Epithelial cell of esophagus (primary cell): ENCODE results near the gene CCDC201.
A peak's percentile ranks its signal among the peaks of the same experiment; 100 is the strongest.

ENCODE experiments used
- DNase-seq: peaks from one replicate; pipeline ENCODE4 v3.0.0; 2010; ENCODE audit warnings: low read depth
- H3K4me3 ChIP-seq: 2 replicates; pipeline ENCODE4 v1.5.1; 2011; ENCODE audit warnings: mild to moderate bottlenecking, low read length, control low read depth
- CTCF ChIP-seq: IDR thresholded peaks from 2 replicates; pipeline ENCODE4 v1.5.1; 2011; ENCODE audit warnings: low read depth, mild to moderate bottlenecking, low read length, control low read depth, inconsistent platforms; ENCODE audit not compliant: insufficient read depth; ENCODE audit errors: missing control alignments

Gene CCDC201

DNA sequence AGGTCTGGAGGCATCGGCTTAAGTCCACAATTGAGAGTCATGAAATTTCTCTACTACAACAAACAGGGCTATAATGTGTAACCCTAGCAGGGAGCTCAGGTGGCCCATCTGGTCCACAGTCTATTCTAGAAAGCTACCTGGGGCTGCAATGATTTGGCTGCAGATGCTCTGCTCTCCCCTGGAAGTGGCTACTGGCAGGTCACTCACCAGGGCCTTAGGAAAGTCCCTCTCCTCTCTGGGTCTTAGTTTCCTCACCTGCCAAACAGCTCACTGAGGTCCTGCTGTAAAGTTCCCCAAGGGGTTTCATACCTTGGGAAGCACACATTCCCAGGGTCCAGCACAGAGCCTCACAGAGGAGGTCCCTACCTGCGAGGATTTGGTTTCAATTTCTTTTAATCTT is 45.7 kb upstream of the CCDC201 start:
- no peak for TF ChIP-seq CTCF
- no peak for DNase-seq
- no peak overlapping the region for H3K4me3 ChIP-seq

- DNase-seq, result peak; percentile 64
- no peak overlapping the region for H3K4me3 ChIP-seq
Observed at GRCh38 chr7:45917658-45918057, 44.8 kb upstream of the CCDC201 start.

DNA sequence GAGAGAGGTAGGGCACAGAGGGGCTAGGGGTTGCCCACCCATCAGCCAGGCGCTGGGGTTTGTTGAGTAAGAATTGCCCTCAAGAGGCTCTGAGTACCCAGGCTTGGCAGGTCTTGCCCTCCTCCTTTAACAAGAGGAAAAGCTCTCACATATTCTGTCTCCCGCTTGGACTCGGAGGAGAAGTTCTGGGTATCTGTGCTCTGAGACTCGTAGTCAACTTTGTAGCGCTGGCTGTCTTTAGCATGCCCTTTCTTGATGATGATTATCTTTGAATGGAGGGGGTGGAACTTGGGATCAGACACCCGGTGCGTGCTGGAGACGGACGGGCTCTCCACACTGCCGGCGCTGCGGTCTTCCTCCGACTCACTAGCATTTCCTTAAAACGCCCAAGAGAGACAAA is 44.2 kb upstream of the CCDC201 start:
- H3K4me3 ChIP-seq, result no peak overlapping the region

More at GRCh38 chr7:45917658-45918057, 44.8 kb upstream of the CCDC201 start:
- peak; percentile 95 for TF ChIP-seq CTCF

GRCh38 chr7:45915606-45916005 is 42.7 kb upstream of the CCDC201 start:
- no peak for DNase-seq
- no peak for TF ChIP-seq CTCF
- H3K4me3 ChIP-seq, result no peak overlapping the region

More for the DNA sequence above, 44.2 kb upstream of the CCDC201 start:
- DNase-seq, result no peak
- no peak for TF ChIP-seq CTCF

- H3K4me3 ChIP-seq, result no peak overlapping the region
- DNase-seq, result no peak
- TF ChIP-seq CTCF, result no peak
Observed at GRCh38 chr7:45914911-45915310, 42.0 kb upstream of the CCDC201 start.

DNA sequence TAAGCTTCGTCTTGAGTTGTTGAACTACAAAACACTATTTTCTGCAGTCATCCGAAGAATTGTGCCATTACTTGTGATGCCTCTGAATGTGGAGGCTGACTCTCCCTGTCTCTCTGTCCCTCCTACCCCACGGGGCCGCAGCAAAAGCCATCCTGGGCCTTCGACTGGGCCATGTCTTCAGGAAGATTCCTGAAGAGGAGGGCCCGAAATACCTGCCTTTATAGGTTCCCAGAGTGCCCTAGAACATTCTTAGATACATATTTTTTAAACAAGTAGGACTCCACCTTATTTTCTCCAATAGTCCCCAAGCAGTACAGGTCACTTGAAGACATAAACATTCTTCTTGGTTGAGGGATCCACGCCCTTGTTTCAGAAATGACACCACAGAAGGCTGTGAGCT is 40.1 kb upstream of the CCDC201 start:
- DNase-seq, result no peak
- H3K4me3 ChIP-seq, result no peak overlapping the region
- TF ChIP-seq CTCF, result no peak

DNA sequence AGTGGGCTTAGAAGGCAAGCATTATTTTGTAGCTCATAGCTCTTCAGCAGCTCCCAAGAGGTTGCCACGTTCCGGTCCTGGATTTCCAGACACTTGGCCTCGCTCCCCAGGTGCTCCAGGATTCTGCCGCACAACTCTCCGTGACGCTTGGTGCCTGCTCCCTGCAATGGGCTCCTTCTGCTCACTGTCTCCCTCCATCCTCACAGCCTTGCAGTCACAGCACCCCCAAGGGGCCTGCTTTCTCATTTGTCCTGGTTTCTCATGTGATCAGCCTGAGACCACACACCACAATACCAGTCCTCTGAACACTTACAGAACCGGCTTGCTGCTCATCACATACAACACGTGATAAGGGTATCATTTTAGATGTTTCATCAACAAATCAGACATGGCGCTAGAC is 38.4 kb upstream of the CCDC201 start:
- DNase-seq, result no peak
- TF ChIP-seq CTCF, result no peak
- H3K4me3 ChIP-seq, result no peak overlapping the region
